ENCODE data around the gene NGB.
"Not testable (repeated sequence)": the region's sequence is repeated elsewhere in the genome, so short reads cannot be mapped to it uniquely, and the experiment has no call there.

Gene NGB

GRCh38 chr14:77271113-77271710 lies at the start of gene NGB:
NGB (minus strand) TSS chr14:77271206; CDS start chr14:77270937, 269 bp downstream.
- no peaks in the 10 kb centered on the region for H3K36me3 Mint-ChIP-seq
- H3K4me3 Mint-ChIP-seq, result no peak within 1 kb of the TSS
- peaks cover 13% of the 10 kb centered on the region for H3K27me3 Mint-ChIP-seq
- H3K9me3 Mint-ChIP-seq (ENCODE audit: low read depth), result no peaks in the 10 kb centered on the region
- peaks cover 4% of the 10 kb centered on the region for H3K4me1 Mint-ChIP-seq (ENCODE audit: low read depth)
- no peak within 1 kb of the TSS for H3K27ac Mint-ChIP-seq

- Mint-ChIP-seq H3K4me3 (peak within 1 kb of the TSS; percentile 96), H3K27ac (peak within 1 kb of the TSS; percentile 99), H3K9me3 (ENCODE audit: low read depth) (no peaks in the 10 kb centered on the region), H3K27me3 (no peaks in the 10 kb centered on the region), H3K4me1 (ENCODE audit: low read depth) (peaks cover 16% of the 10 kb centered on the region), H3K36me3 (no peaks in the 10 kb centered on the region)
These were observed 49.4 kb upstream of the NGB start, which contains the start of gene POMT2 for GRCh38 chr14:77320238-77320935. POMT2 (minus strand) TSS chr14:77320883; CDS start chr14:77320681, 202 bp downstream.

GRCh38 chr14:77319422-77319821 lies 48.4 kb upstream of the NGB start:
- Mint-ChIP-seq H3K4me1 (ENCODE audit: low read depth) (peaks cover 16% of the 10 kb centered on the region), H3K9me3 (ENCODE audit: low read depth) (no peaks in the 10 kb centered on the region), H3K27ac (peak overlapping the region; percentile 1), H3K4me3 (peak overlapping the region; percentile 84), H3K36me3 (no peaks in the 10 kb centered on the region), H3K27me3 (no peaks in the 10 kb centered on the region)

- not testable (repeated sequence) for H3K9me3 Mint-ChIP-seq (ENCODE audit: low read depth); H3K27me3 Mint-ChIP-seq; H3K4me3 Mint-ChIP-seq; H3K36me3 Mint-ChIP-seq; H3K27ac Mint-ChIP-seq
- H3K4me1 Mint-ChIP-seq (ENCODE audit: low read depth), result peaks cover 16% of the 10 kb centered on the region
These were observed 47.8 kb upstream of the NGB start for GRCh38 chr14:77318756-77319155.

- H3K27ac Mint-ChIP-seq, result no peak overlapping the region
- H3K27me3 Mint-ChIP-seq, result no peaks in the 10 kb centered on the region
- H3K9me3 Mint-ChIP-seq (ENCODE audit: low read depth), result no peaks in the 10 kb centered on the region
- no peaks in the 10 kb centered on the region for H3K36me3 Mint-ChIP-seq
- peaks cover 16% of the 10 kb centered on the region for H3K4me1 Mint-ChIP-seq (ENCODE audit: low read depth)
- H3K4me3 Mint-ChIP-seq, result no peak overlapping the region
These were observed 47.1 kb upstream of the NGB start for GRCh38 chr14:77318006-77318553.

- H3K36me3 Mint-ChIP-seq, result no peaks in the 10 kb centered on the region
- H3K27ac Mint-ChIP-seq, result no peak overlapping the region
- no peaks in the 10 kb centered on the region for H3K27me3 Mint-ChIP-seq
- H3K9me3 Mint-ChIP-seq (ENCODE audit: low read depth), result no peaks in the 10 kb centered on the region
- no peak overlapping the region for H3K4me3 Mint-ChIP-seq
- peaks cover 10% of the 10 kb centered on the region for H3K4me1 Mint-ChIP-seq (ENCODE audit: low read depth)
These were observed 45.9 kb upstream of the NGB start for GRCh38 chr14:77316872-77317301.

- H3K4me3 Mint-ChIP-seq, result no peak overlapping the region
- peaks cover 2% of the 10 kb centered on the region for H3K36me3 Mint-ChIP-seq
- peaks cover 8% of the 10 kb centered on the region for H3K4me1 Mint-ChIP-seq (ENCODE audit: low read depth)
- no peak overlapping the region for H3K27ac Mint-ChIP-seq
- no peaks in the 10 kb centered on the region for H3K9me3 Mint-ChIP-seq (ENCODE audit: low read depth)
- no peaks in the 10 kb centered on the region for H3K27me3 Mint-ChIP-seq
These were observed 45.1 kb upstream of the NGB start for GRCh38 chr14:77316195-77316505.

- Mint-ChIP-seq H3K36me3 (peaks cover 4% of the 10 kb centered on the region), H3K4me3 (no peak overlapping the region), H3K27me3 (no peaks in the 10 kb centered on the region), H3K27ac (no peak overlapping the region), H3K4me1 (ENCODE audit: low read depth) (peaks cover 4% of the 10 kb centered on the region), H3K9me3 (ENCODE audit: low read depth) (no peaks in the 10 kb centered on the region)
These were observed 43.8 kb upstream of the NGB start for GRCh38 chr14:77314539-77315457.

GRCh38 chr14:77314043-77314442 lies 43.0 kb upstream of the NGB start:
- no peaks in the 10 kb centered on the region for H3K4me1 Mint-ChIP-seq (ENCODE audit: low read depth)
- H3K27ac Mint-ChIP-seq, result no peak overlapping the region

GRCh38 chr14:77313371-77313770 lies 42.4 kb upstream of the NGB start:
- H3K4me3 Mint-ChIP-seq, result no peak overlapping the region
- H3K9me3 Mint-ChIP-seq (ENCODE audit: low read depth), result no peaks in the 10 kb centered on the region
- no peaks in the 10 kb centered on the region for H3K27me3 Mint-ChIP-seq
- H3K36me3 Mint-ChIP-seq, result peaks cover 4% of the 10 kb centered on the region
- H3K4me1 Mint-ChIP-seq (ENCODE audit: low read depth), result no peaks in the 10 kb centered on the region
- H3K27ac Mint-ChIP-seq, result no peak overlapping the region

More at GRCh38 chr14:77314043-77314442, 43.0 kb upstream of the NGB start:
- Mint-ChIP-seq H3K9me3 (ENCODE audit: low read depth) (no peaks in the 10 kb centered on the region), H3K4me3 (no peak overlapping the region), H3K27me3 (no peaks in the 10 kb centered on the region), H3K36me3 (peaks cover 4% of the 10 kb centered on the region)

GRCh38 chr14:77311217-77311616 lies 40.2 kb upstream of the NGB start:
- H3K4me1 Mint-ChIP-seq (ENCODE audit: low read depth), result no peaks in the 10 kb centered on the region
- peaks cover 4% of the 10 kb centered on the region for H3K36me3 Mint-ChIP-seq
- H3K4me3 Mint-ChIP-seq, result no peak overlapping the region
- no peak overlapping the region for H3K27ac Mint-ChIP-seq
- H3K9me3 Mint-ChIP-seq (ENCODE audit: low read depth), result no peaks in the 10 kb centered on the region
- no peaks in the 10 kb centered on the region for H3K27me3 Mint-ChIP-seq

GRCh38 chr14:77310026-77310425 lies 39.0 kb upstream of the NGB start:
- no peaks in the 10 kb centered on the region for H3K9me3 Mint-ChIP-seq (ENCODE audit: low read depth)
- no peaks in the 10 kb centered on the region for H3K27me3 Mint-ChIP-seq
- H3K4me1 Mint-ChIP-seq (ENCODE audit: low read depth), result no peaks in the 10 kb centered on the region
- H3K36me3 Mint-ChIP-seq, result peaks cover 4% of the 10 kb centered on the region
- no peak overlapping the region for H3K27ac Mint-ChIP-seq
- no peak overlapping the region for H3K4me3 Mint-ChIP-seq

GRCh38 chr14:77309131-77309530 lies 38.1 kb upstream of the NGB start:
- H3K9me3 Mint-ChIP-seq (ENCODE audit: low read depth), result no peaks in the 10 kb centered on the region
- no peak overlapping the region for H3K27ac Mint-ChIP-seq
- no peak overlapping the region for H3K4me3 Mint-ChIP-seq
- H3K27me3 Mint-ChIP-seq, result no peaks in the 10 kb centered on the region
- H3K4me1 Mint-ChIP-seq (ENCODE audit: low read depth), result no peaks in the 10 kb centered on the region
- peaks cover 4% of the 10 kb centered on the region for H3K36me3 Mint-ChIP-seq

- H3K9me3 Mint-ChIP-seq (ENCODE audit: low read depth), result no peaks in the 10 kb centered on the region
- H3K36me3 Mint-ChIP-seq, result peaks cover 9% of the 10 kb centered on the region
- no peak overlapping the region for H3K4me3 Mint-ChIP-seq
- peaks cover 12% of the 10 kb centered on the region for H3K4me1 Mint-ChIP-seq (ENCODE audit: low read depth)
- H3K27me3 Mint-ChIP-seq, result no peaks in the 10 kb centered on the region
- H3K27ac Mint-ChIP-seq, result no peak overlapping the region
These were observed 36.0 kb upstream of the NGB start for GRCh38 chr14:77306851-77307496.

Data from activated naive CD8-positive, alpha-beta T cell (primary cell).